ENCODE data around the gene IL17RA.

DNA sequence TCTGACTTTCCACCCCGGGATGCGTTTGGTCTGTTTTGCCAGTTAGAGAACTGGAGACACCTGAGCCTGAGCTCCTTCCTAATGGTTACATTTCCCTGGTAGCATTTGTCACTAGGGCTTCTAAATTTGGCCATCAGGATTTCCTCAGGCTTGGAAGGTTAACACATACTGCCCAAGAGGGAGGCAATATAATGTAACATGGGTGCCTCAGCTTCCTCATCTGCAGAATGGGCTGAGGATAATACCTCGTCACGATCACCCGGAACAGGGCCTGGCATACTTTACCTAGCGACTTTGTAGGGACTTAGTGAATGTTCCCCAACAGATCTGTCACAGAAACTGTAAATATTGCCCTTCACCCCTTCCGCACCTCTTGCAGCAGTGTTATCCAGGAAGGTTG is 11.3 kb downstream of the IL17RA start:
- TF ChIP-seq, protein P1, sequence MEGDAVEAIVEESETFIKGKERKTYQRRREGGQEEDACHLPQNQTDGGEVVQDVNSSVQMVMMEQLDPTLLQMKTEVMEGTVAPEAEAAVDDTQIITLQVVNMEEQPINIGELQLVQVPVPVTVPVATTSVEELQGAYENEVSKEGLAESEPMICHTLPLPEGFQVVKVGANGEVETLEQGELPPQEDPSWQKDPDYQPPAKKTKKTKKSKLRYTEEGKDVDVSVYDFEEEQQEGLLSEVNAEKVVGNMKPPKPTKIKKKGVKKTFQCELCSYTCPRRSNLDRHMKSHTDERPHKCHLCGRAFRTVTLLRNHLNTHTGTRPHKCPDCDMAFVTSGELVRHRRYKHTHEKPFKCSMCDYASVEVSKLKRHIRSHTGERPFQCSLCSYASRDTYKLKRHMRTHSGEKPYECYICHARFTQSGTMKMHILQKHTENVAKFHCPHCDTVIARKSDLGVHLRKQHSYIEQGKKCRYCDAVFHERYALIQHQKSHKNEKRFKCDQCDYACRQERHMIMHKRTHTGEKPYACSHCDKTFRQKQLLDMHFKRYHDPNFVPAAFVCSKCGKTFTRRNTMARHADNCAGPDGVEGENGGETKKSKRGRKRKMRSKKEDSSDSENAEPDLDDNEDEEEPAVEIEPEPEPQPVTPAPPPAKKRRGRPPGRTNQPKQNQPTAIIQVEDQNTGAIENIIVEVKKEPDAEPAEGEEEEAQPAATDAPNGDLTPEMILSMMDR (IDR thresholded peaks at IDR 0.05; ENCODE audit: insufficient read depth, low read depth, low read length): no peak
- no peak for TF ChIP-seq EZH2 (IDR thresholded peaks at IDR 0.05; ENCODE audit: insufficient read depth, low read length)

All from astrocyte (in vitro differentiated cells and primary cell).